CD4-positive, alpha-beta T cell treated with Interleukin-1 beta for 1 hour (primary cell): ENCODE measurements around the gene TMEM106B.
"Not testable (repeated sequence)": the region's sequence is repeated elsewhere in the genome, so short reads cannot be mapped to it uniquely, and the experiment has no call there.

Source experiments
- DNase-seq, 2 donors: peaks; one replicate each; pipeline ENCODE4 v3.0.0-alpha.2; 2020 to 2022

The TMEM106B gene

GRCh38 chr7:12211054-12211710 is at the start of gene TMEM106B:
TSS of gene TMEM106B (plus strand) at chr7:12211294. CDS start at chr7:12214811, 3,517 bp downstream.
- peak; percentile 97 for DNase-seq

DNA sequence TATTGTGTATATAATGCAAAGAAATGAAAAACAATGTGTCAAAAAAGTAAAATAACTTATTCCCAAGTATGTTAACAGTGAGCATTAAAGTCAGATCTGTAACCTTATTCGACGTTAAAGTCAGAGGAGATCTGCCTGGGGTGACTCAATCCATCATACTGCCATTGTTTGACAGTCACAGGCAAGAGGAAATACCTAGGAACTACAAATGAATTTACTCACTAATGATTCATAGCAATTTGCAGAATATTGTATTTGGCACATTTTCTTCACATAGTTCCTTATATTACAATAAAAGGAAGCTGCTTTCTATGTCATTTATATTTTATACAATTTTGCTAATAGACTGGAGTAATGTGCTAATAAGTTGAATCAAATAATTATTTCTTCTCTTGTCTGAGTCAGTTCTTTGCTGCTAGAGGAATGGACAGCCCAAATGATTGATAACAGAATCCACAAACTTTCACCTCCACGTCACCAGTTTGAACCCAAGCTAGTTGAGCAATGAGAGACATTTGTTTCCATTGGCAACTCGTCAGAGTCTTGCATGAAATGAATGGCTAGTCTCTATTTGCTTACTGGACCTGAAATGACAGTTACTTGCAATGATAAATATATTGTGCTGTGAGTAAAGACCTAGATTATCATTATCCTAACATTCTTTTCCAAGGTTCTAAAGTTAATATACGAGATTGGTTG is 48.5 kb upstream of the TMEM106B start:
- DNase-seq: no peak

GRCh38 chr7:12168065-12168464 is 43.0 kb upstream of the TMEM106B start:
- DNase-seq: not testable (repeated sequence)

- peak; percentile 12 to 49 for DNase-seq
Measured at GRCh38 chr7:12169981-12170820, 40.9 kb upstream of the TMEM106B start.

- DNase-seq: no peak
Measured at GRCh38 chr7:12173671-12174070, 37.4 kb upstream of the TMEM106B start.

DNA sequence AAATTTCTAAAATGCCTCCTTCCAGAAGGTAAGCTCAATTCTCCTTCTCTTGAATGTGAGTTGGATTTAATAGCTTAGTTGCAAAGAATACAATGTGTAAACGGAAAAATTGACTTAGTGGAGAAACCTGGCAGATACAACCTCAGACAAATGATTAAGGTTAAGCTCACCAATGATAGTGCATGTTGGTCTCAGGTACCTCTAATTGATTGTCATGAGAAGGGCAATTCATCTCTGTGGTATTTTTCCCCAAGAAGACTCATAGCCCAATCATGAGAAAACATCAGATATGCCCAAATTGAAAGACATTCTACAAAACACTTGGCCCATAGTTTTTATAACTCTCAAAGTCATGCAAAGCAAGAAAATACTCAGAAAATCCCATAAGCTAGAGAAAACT is 36.2 kb upstream of the TMEM106B start:
- no peak for DNase-seq

- no peak for DNase-seq
Measured at GRCh38 chr7:12178317-12178716, 32.8 kb upstream of the TMEM106B start.

DNA sequence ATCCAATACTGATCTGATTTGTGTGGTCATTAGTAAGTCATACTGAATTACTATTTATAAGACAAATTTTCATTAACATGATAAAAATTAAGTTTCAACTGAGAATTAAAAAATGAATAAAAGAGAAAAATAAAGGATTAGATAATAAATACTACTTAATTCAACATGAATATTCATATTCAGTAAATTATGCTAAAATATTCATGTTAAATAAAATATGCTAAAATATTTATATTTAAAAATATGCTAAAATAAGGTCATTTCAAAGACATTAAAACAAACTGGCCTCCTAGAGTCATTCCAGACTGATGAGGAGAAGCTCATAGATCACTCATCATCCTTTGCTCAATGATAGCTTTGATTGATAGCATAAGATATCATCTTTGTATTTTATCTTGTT is 16.7 kb upstream of the TMEM106B start:
- DNase-seq: no peak

GRCh38 chr7:12196386-12196785 is 14.7 kb upstream of the TMEM106B start:
- DNase-seq: no peak

GRCh38 chr7:12199363-12199762 is 11.7 kb upstream of the TMEM106B start:
- DNase-seq: no peak

DNA sequence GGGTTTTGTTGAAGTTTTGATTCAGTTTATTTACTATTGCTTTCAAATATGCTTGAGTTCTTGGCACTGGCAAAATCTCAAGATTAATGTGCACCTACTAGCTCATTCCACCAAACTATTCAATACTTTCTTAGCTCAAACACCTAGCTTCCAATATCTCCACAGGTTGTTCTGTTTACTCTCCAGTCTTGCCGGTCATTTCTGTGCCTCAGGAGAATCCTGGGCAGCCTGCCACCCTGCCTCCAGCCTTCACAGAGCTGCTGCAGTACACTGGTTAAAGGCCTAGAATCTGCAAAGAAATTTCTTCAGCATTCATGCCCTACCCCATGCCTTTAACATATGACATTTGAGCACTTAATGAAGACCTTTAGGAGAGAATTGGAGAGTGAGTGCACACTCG is 4.0 kb upstream of the TMEM106B start:
- no peak for DNase-seq

- DNase-seq: no peak
Measured at GRCh38 chr7:12209221-12209620, 1.9 kb upstream of the TMEM106B start.

GRCh38 chr7:12210179-12211053 is 678 bp upstream of the TMEM106B start:
- DNase-seq: no peak

- peak in 1 of 2 donors; percentile 21 for DNase-seq
Measured at GRCh38 chr7:12211711-12212485, 804 bp downstream of the TMEM106B start.

GRCh38 chr7:12217311-12217710 is 6.2 kb downstream of the TMEM106B start:
- DNase-seq: no peak

- no peak for DNase-seq
Measured at GRCh38 chr7:12220389-12221046, 9.4 kb downstream of the TMEM106B start.

DNA sequence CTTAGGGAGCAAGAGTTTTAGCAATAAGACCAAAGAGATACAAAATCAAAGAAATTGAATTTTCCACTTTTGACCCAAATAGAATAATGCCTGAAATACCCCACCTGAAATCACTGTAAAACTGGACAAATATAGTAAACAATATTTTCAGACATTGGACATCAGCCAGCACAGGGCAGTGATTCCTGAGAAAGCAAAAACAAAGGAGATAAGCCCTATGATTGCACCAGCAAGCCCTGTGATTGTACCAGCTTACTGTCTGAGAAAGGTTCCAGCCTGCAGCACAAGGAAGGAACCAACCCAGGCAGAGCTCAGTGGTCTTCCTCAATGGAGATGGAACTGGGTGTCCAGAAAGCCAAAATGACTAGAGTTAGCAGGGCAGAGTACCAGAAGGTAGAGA is 10.3 kb downstream of the TMEM106B start:
- DNase-seq: no peak

GRCh38 chr7:12222889-12223579 is 11.9 kb downstream of the TMEM106B start:
- DNase-seq: peak in 1 of 2 donors; percentile 28

DNA sequence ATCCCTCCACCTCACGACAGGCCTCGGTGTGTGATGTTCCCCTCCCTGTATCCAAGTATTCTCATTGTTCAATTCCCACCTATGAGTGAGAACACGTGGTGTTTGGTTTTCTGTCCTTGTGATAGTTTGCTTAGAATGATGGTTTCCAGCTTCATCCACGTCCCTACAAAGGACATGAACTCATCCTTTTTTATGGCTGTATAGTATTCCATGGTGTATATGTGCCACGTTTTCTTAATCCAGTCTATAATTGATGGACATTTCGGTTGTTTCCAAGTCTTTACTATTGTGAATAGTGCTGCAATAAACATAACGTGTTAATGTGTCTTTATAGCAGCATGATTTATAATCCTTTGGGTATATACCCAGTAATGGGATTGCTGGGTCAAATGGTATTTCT is 13.9 kb downstream of the TMEM106B start:
- not testable (repeated sequence) for DNase-seq

DNA sequence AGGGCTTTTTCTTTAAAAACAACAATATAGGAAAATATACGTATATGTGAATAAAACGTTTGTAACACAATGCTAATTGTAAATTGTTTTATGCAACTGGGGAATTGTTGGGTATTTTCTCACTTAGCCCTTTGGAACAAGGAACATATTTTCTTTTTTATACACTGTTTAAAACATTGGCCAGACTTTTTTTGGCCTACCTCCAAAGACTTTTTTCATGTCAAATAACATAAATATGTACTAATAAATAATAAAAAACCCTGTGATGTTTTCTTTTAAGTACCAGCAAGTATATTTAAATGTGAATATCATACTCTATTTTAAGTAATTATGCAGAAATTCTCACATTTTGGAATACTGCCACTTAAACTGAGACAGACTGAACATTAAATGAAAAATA is 15.7 kb downstream of the TMEM106B start:
- no peak for DNase-seq

- DNase-seq: no peak
Measured at GRCh38 chr7:12228024-12228423, 16.9 kb downstream of the TMEM106B start.
